ENCODE data around the gene MARCHF11. TPM values are rescaled to one million over a fixed set of nuclear protein-coding genes. Genes with fewer than 3 reads are reported as not detected.

MARCHF11 gene
- total and polyA plus RNA-seq, 2 experiments from 2014 or later: 0.17 to 1.5 TPM

DNA sequence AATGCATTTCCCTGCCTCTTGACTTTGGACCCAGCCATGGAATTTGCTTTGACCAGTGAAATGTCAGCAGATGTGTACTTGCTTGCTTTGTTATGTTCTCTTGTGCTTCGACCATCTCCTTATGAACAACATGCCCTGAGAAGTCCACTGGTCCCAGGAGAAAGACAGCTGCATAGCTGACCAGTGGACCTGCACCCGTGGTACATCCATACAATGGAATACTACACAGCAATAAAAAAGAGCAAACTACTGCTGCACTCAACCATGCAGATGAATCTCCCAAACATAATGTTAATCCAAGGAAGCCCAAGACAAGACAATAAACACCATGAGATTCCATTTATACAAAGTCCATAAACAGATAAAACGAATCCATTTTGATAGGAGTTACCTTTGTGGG lies 30.0 kb downstream of the MARCHF11 start (continued):
- TF ChIP-seq ZNF462 (CRISPR knock-in tag; IDR thresholded peaks at IDR 0.05): no peak

- no peak overlapping the region for H3K27ac ChIP-seq (ENCODE audit: low read depth)
- H3K36me3 ChIP-seq (ENCODE audit: insufficient read depth): no peaks in the 10 kb centered on the region; the same call in 1 of the 2 replicates
- ATAC-seq: no peak
- no peaks in the 10 kb centered on the region for H3K27me3 ChIP-seq (ENCODE audit: insufficient read depth)
- H2AFZ ChIP-seq: no peak overlapping the region
- no peaks in the 10 kb centered on the region for H3K79me2 ChIP-seq (replicated peaks; ENCODE audit: insufficient read depth)
- Mint-ChIP-seq H3K4me3 (no peak overlapping the region), H3K4me1 (peaks cover 3% of the 10 kb centered on the region; the same call in 1 of the 3 replicates), H3K27me3 (ENCODE audit: insufficient read depth, low read depth, poor library complexity) (no peaks in the 10 kb centered on the region), H3K27ac (no peak overlapping the region), H3K36me3 (ENCODE audit: low read depth) (no peaks in the 10 kb centered on the region), H3K9me3 (peaks cover 7% of the 10 kb centered on the region)
- no peaks in the 10 kb centered on the region for H3K4me1 ChIP-seq (ENCODE audit: insufficient read depth)
- no peaks in the 10 kb centered on the region for H3F3A ChIP-seq (replicated peaks; ENCODE audit: low read depth)
- H4K20me1 ChIP-seq (replicated peaks; ENCODE audit: insufficient read depth): no peaks in the 10 kb centered on the region
- DNase-seq (ENCODE audit: low spot score): no peak
- no peak overlapping the region for H3K4me2 ChIP-seq
- H3K9me2 ChIP-seq (ENCODE audit: insufficient read depth): no peaks in the 10 kb centered on the region
- TF ChIP-seq, protein P1, sequence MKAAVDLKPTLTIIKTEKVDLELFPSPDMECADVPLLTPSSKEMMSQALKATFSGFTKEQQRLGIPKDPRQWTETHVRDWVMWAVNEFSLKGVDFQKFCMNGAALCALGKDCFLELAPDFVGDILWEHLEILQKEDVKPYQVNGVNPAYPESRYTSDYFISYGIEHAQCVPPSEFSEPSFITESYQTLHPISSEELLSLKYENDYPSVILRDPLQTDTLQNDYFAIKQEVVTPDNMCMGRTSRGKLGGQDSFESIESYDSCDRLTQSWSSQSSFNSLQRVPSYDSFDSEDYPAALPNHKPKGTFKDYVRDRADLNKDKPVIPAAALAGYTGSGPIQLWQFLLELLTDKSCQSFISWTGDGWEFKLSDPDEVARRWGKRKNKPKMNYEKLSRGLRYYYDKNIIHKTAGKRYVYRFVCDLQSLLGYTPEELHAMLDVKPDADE (IDR thresholded peaks at IDR 0.05): no peak
- no peak for TF ChIP-seq ZNF114 (CRISPR knock-in tag; IDR thresholded peaks at IDR 0.05)
- H3K4me3 ChIP-seq: no peak overlapping the region
Observed at GRCh38 chr5:16147179-16147900, 32.3 kb downstream of the MARCHF11 start.

Data from GM23338 (cell line).